ENCODE measurements around the gene SUGCT. TPM values are rescaled to one million over a fixed set of nuclear protein-coding genes. Genes with fewer than 3 reads are reported as not detected.
A peak's percentile ranks its signal among the peaks of the same experiment; 100 is the strongest.

Gene SUGCT
- total and polyA plus RNA-seq, 9 of the 15 experiments (the other 6 are each of a cell fraction or from before 2014, with no cell fraction given) = 0.58 to 2.5 (median 1.4) TPM

DNA sequence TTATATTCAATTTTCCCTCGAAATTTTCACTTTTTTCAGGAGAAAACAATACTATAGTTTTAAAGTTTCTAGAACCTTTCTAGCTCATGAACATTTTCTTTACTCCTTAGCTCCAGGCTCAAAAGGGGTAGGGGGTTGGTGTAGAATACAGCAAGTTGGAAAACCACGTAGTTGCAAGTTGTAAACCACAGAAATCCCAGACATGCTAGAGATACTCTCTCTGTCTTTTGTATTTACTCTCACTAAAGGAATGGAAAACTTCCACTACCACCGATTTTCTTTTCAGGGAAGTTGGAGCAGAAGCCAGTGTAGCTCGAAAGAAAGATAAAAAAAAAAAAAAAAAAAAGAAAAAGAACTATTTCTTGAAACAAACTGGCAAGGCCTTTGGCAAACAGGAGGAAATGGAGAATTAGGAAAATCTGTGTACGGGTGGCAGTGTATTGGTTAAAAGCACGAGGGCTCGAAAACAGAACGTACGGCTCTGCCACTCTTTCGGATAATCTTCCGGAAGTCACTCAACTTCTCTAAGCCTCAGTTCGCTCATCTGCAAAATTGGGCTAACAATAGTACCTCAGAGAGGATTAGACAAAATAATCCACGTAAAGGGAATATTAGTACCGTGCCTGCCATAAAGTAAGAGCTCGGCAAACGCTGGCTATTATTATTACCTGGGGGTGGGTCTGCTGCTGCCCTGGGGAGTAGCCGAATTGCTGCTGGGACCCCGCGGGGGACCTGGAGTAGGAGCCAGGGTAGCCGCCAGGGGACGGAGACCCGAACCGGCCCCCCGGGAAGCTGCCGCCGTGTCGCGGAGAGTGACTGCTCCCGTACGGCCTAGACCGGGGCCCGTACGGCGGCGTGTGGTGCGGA, 1.0 kb upstream of the SUGCT start (continued):
- peak; percentile 81; the same call in 1 of the 2 replicates for TF ChIP-seq ATF6 (CRISPR knock-in tag; IDR thresholded peaks at IDR 0.05)

GRCh38 chr7:40135317-40135610, 459 bp downstream of the SUGCT start:
- no TSS peak for BruUV-seq (replicated peaks)
- Histone ChIP-seq H3K4me2 (ENCODE audit: insufficient read depth, low read length) (peak overlapping the region; percentile 99), H3K4me3 (peak overlapping the region; percentile 95), H2AFZ (ENCODE audit: low read depth, low read length) (peak overlapping the region; percentile 100), H4K20me1 (replicated peaks; ENCODE audit: control insufficient read depth, insufficient read depth, low read length) (no peaks in the 10 kb centered on the region; the same call in 1 of the 2 replicates), H3K9me1 (ENCODE audit: control insufficient read depth, insufficient read depth, low read length) (no peaks in the 10 kb centered on the region), H3K4me1 (replicated peaks in 1 of 2; ENCODE audit: control insufficient read depth in 2 of 2, insufficient read depth in 2 of 2, low read length in 2 of 2) (peaks cover 0 to 6% of the 10 kb centered on the region in 2 experiments; a peak in 2 of 5 replicates), H3K27me3 (ENCODE audit: control insufficient read depth in 2 of 2, insufficient read depth in 2 of 2, low read length in 2 of 2) (no peaks in the 10 kb centered on the region), H3K27ac (ENCODE audit: extremely low read depth, low read depth, low read length) (peak overlapping the region; percentile 98; the same call in 1 of the 3 replicates), H3K9me3 (replicated peaks; ENCODE audit: control insufficient read depth, insufficient read depth, low read depth, low read length) (no peaks in the 10 kb centered on the region), H3K79me2 (ENCODE audit: control insufficient read depth, insufficient read depth, low read length) (peaks cover 44% of the 10 kb centered on the region), H3K36me3 (ENCODE audit: control insufficient read depth, insufficient read depth, low read length) (peaks cover 25% of the 10 kb centered on the region; the same call in 2 of the 3 replicates), H3K9ac (ENCODE audit: insufficient read depth in 1 of 2, low read depth in 2 of 2, low read length in 2 of 2) (peak overlapping the region; percentile 97 to 99; a peak in 3 of 4 replicates)
- CTCF ChIA-PET (ENCODE audit: low intra/inter-chr PET ratio) = no interaction called here
- FAIRE-seq = no peak
- peak; percentile 49 for ATAC-seq
- in situ Hi-C loops (cut with MboI) (no loop called here), intact Hi-C loops (cut with micrococcal nuclease) (no loop called here)
- 17% methylated on average over 17 of the region's 17 CpGs for WGBS (ENCODE audit: insufficient coverage, low coverage, missing lambda C conversion rate)
- POLR2A ChIA-PET = interaction anchor here (0.7 to 1.3 kb wide), 2 partner anchors 24 to 97 kb away, joined by 5 to 8 read pairs; no protein-coding TSS in a partner anchor
- no peak for DNase-seq (ENCODE audit: extremely low read depth in 1 of 4, low spot score in 3 of 4)
- TF ChIP-seq ZNF140 (CRISPR knock-in tag; IDR thresholded peaks at IDR 0.05) (no peak), MYNN (IDR thresholded peaks at IDR 0.05) (no peak), MYNN (CRISPR knock-in tag; IDR thresholded peaks at IDR 0.05) (no peak), ARNT (IDR thresholded peaks at IDR 0.05) (no peak), TCF3 (CRISPR knock-in tag; IDR thresholded peaks at IDR 0.05) (no peak), KLF6 (CRISPR knock-in tag; IDR thresholded peaks at IDR 0.05; ENCODE audit: borderline replicate concordance) (no peak), PHF20 (IDR thresholded peaks at IDR 0.05; ENCODE audit: partially characterized antibody) (no peak), PML (IDR thresholded peaks at IDR 0.05; ENCODE audit: low read length) (no peak)

Measured in K562 (cell line).